Effector CD8-positive, alpha-beta T cell (primary cell): Measurements from ENCODE around the gene SORBS1.

Experiments
- DNase-seq: peaks from one replicate; lab custom pipeline; 2025; lab: John Stamatoyannopoulos, UW

The SORBS1 gene

DNA sequence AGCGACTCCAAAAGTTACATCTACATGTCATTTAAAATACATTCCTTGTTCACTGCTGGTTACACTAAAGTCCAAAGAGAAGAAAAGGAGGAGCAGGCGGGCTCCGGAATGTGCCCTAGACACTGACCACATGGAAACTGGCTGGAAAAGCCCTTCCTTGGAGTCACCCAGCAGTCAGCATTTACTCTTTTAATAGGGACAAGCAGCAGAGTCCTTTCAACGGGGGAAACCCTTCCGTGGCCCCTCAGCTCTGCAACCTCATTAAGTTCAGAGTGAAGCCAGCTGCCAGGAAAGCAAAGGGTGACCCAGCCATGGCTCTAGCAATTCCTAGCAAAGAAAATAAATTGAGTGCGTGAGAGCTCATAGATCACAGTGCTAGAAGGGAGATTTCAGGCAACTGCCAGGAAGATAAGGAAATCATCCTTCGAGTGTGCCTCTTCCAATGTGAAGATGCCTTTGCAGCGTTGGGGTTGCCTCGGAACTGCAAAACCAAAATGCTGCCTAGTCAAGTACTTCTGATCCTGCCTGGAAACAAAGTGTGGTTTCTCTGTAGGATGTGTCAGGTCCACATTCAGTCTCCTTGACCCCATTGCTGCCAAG lies 101.6 kb downstream of the SORBS1 start:
- DNase-seq = no peak

- no peak for DNase-seq
Observed at GRCh38 chr10:95458871-95459270, 102.3 kb downstream of the SORBS1 start.

DNA sequence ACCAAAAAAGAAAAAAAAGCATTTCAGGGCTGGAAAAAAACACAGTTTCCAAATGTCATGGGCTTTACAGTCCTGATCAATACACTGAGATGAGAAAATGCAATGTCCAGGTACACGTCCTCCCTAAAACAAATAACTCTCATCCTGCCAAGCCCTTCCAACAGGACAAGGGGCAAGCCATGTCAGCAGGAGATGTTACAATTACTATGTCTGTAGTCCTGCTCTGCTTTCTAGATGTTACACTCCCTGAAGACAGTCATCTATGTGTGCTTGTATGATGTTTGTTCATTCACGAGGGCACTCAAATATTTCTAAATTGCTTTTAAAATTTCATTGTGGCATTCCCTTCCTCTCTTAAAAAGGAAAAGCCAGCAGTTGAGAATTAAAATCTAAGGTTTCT lies 103.2 kb downstream of the SORBS1 start:
- DNase-seq = no peak

GRCh38 chr10:95457319-95457886 lies 103.8 kb downstream of the SORBS1 start:
- no peak for DNase-seq

GRCh38 chr10:95456516-95456915 lies 104.7 kb downstream of the SORBS1 start:
- no peak for DNase-seq

DNA sequence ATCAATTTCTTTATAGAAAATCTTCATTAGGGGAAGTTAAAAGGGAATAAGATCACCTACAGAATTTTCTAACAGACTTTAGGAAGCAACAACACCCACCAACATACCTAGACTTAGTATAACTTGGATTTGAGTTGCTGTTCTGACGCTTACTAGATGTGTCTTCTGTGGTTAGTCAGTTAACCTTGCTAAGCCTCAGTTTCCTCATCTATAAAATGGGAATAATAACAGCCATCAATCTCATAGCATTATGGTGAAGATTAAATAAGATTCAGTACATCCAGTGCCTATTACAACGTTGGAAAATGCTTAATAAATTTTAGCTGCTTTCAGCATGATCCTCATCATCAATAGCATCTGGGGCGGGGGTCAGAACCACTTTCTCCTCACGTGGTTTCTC lies 106.2 kb downstream of the SORBS1 start:
- DNase-seq = no peak

GRCh38 chr10:95454356-95454755 lies 106.8 kb downstream of the SORBS1 start:
- DNase-seq = no peak

GRCh38 chr10:95451568-95452524 lies 109.3 kb downstream of the SORBS1 start:
- no peak for DNase-seq

DNA sequence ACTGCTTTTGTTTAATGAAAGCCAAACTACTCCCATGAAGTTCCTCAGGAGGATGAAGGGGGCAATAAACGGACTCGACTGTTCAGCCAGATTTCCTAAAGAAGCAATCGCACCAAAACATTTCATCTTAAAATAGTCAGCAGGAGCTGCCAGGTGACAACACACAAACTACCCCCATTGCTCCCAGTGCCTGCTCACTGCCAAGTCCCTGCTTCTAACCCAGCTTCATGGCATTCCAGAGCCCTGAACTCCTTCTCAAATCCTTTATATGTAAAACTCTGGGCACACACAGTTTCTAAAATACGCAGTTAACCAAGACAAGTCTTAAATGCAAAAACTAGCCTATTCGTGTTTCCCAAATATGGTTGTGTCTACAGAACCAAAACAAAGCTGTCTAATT lies 110.0 kb downstream of the SORBS1 start:
- DNase-seq = no peak

GRCh38 chr10:95450188-95450587 lies 111.0 kb downstream of the SORBS1 start:
- no peak for DNase-seq

- DNase-seq = no peak
Observed at GRCh38 chr10:95447685-95448084, 113.5 kb downstream of the SORBS1 start.

- no peak for DNase-seq
Observed at GRCh38 chr10:95445837-95446486, 115.2 kb downstream of the SORBS1 start.

DNA sequence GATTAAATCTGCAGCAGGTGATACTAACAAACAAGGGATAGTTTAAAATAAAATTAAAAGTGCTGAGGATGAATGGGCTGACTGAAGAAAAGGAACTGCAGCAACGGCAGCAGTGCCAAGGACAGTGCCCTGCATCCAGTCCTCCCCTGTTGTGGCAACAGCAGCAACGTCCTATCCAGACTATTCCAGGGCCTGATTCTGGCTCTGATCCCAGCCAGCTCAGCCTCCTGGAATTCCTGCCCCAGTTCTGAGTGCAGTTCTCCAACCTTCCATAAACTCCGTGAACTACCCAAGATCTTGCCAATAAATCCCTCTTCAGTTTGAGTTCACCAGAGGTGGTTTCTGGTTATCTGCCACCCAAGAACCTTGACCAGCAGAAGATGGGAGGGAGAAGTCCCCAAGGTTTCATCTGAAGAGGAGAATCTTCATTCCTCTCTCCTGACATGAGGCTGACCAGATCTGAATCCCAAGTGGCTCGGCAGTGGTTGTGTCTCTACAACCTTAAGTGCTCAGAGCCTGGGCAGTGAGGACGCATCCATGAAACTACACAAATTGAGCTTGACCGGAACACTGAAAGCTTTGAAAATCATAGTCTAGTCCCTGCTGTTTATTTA lies 115.8 kb downstream of the SORBS1 start:
- DNase-seq = no peak

GRCh38 chr10:95444792-95445191 lies 116.4 kb downstream of the SORBS1 start:
- DNase-seq = no peak

DNA sequence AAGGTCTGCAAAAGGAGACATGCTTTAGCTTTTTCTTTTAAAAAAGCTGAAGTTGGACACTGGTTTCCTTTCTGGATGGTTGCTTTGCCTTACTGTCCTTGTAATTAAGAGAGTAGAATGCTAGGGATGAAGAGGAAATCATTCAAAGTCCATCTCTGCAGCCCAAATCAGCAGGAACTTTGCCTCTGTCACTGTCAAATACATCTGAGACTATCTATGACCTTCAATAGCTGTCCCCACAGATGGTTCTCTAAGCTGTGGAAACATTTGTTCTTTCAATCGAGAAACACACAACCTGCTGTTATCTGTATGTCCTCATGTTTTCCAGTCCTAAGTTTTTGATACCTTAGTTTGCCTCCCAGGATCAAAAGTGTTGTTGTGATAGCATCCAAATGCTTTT lies 117.5 kb downstream of the SORBS1 start:
- DNase-seq = no peak

DNA sequence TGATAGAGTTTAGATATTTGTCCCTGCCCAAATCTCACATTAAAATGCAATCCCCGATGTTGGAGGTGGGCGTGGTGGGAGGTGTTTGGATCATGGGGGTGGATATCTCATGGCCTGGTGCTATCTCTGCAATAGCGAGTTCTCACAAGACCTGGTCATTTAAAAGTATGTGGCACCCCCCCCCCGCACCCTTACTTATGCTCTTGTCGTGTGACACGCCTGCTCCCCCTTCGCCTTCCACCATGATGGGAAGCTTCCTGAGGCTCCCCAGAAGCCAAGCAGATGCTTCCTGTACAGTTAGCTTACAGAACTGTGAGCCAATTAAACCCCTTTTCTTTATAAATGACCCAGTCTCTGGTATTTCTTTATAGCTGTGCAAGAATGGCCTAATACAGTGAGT lies 118.8 kb downstream of the SORBS1 start:
- DNase-seq = no peak

- DNase-seq = no peak
Observed at GRCh38 chr10:95441547-95441923, 119.6 kb downstream of the SORBS1 start.

- DNase-seq = no peak
Observed at GRCh38 chr10:95440756-95441546, 120.2 kb downstream of the SORBS1 start.

GRCh38 chr10:95440038-95440725 lies 121.0 kb downstream of the SORBS1 start:
- DNase-seq = no peak

DNA sequence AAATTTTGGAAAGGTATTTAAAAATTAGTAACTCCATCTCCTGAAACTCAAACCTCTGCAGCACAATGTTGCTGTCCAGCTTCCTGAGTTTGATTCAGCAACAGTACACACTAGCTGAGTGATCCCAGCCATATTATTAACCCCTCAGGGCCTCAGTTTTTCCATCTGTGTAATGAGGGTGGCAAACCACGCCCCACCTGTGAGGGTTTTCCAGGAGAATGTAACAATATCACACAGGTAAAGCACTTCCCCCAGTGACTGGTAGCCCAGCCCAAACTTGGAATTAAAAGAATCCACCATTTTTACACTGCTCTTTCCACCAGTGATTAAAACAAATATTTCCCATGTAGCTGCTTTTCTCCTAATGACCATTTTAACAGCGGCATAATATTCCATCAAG lies 122.4 kb downstream of the SORBS1 start:
- DNase-seq = no peak

GRCh38 chr10:95437669-95438068 lies 123.5 kb downstream of the SORBS1 start:
- DNase-seq = no peak
